SK-N-SH (cell line): ENCODE measurements around the gene NCKAP5. TPM values are rescaled to one million over a fixed set of nuclear protein-coding genes. Genes with fewer than 3 reads are reported as not detected.

Experiments used
- CTCF ChIA-PET: fragments of 300-600, 350-600 bp; formaldehyde crosslinking; extraction: SDS; loops from one replicate; lab custom pipeline; 2021; lab: Yijun Ruan, JAX
- POLR2A ChIA-PET: fragments of 350-600 bp; sonication (Branson Sonifier 250); formaldehyde crosslinking; extraction: SDS; loops from one replicate; lab custom pipeline; 2020; ENCODE audit warnings: antibody characterized with exemption, inconsistent platforms; lab: Yijun Ruan, JAX
- DNase-seq: peaks from one replicate; pipeline ENCODE4 v3.0.0; 2012
- H2AFZ ChIP-seq: fragments of 200-600 bp; sonication (generic); 2 replicates; pipeline ENCODE4 v1.8.1; 2016; ENCODE audit warnings: antibody characterized with exemption, mild to moderate bottlenecking, low read depth
- H3F3A ChIP-seq: fragments of 200-600 bp; sonication (generic); replicated peaks from 2 replicates; pipeline ENCODE3; 2016; ENCODE audit warnings: antibody characterized with exemption, mild to moderate bottlenecking; ENCODE audit not compliant: insufficient read depth
- H3K27ac ChIP-seq, 2 experiments: fragments of 200-500 bp in 1 of 2; fragments of 200-600 bp in 1 of 2; sonication (Bioruptor generic) in 1 of 2; sonication (generic), shearing (Covaris generic) in 1 of 2; 2 replicates each; pipeline versions ENCODE4 v1.5.1 to v1.6.1; 2014 to 2016; ENCODE audit warnings: low read depth in 2 of 2, inconsistent platforms in 1 of 2, low read length in 1 of 2, mild to moderate bottlenecking in 1 of 2, mixed read lengths in 1 of 2
- H3K27me3 ChIP-seq: fragments of 200-600 bp; sonication (generic), shearing (Covaris generic); 2 replicates; pipeline ENCODE4 v1.6.1; 2016; ENCODE audit warnings: mixed run types; ENCODE audit not compliant: insufficient read depth
- H3K36me3 ChIP-seq, 2 experiments: fragments of 200-500 bp in 1 of 2; fragments of 200-600 bp in 1 of 2; sonication (Bioruptor generic) in 1 of 2; sonication (generic) in 1 of 2; replicated peaks in 1 of 2; 2 replicates each; pipeline versions ENCODE3 to v1.5.1; 2014 to 2016; ENCODE audit warnings: low read length in 1 of 2, mild to moderate bottlenecking in 1 of 2; ENCODE audit not compliant: insufficient read depth in 2 of 2, control insufficient read depth in 1 of 2
- H3K4me1 ChIP-seq, 2 experiments: fragments of 200-500 bp in 1 of 2; fragments of 200-600 bp in 1 of 2; sonication (Bioruptor generic) in 1 of 2; sonication (generic), shearing (Covaris generic) in 1 of 2; 2 replicates each; pipeline versions ENCODE4 v1.5.1 to v1.6.1; 2014 to 2016; ENCODE audit warnings: low read depth in 1 of 2, low read length in 1 of 2, mixed run types in 1 of 2; ENCODE audit not compliant: insufficient read depth in 2 of 2, control insufficient read depth in 1 of 2
- H3K4me2 ChIP-seq: fragments of 200-600 bp; sonication (generic), shearing (Covaris generic); 2 replicates; pipeline ENCODE4 v1.6.1; 2017; ENCODE audit warnings: mixed run types
- H3K4me3 ChIP-seq, 2 experiments: fragments of 200-500 bp in 1 of 2; fragments of 200-600 bp in 1 of 2; sonication (Bioruptor generic) in 1 of 2; sonication (generic), shearing (Covaris generic) in 1 of 2; 2 replicates each; pipeline versions ENCODE4 v1.5.1 to v1.8.1; 2014 to 2016; ENCODE audit warnings: low read depth in 2 of 2, inconsistent platforms in 1 of 2, low read length in 1 of 2, mild to moderate bottlenecking in 1 of 2, mixed read lengths in 1 of 2, moderate library complexity in 1 of 2
- H3K79me2 ChIP-seq: fragments of 200-600 bp; sonication (generic); 2 replicates; pipeline ENCODE4 v1.8.1; 2017; ENCODE audit warnings: mild to moderate bottlenecking; ENCODE audit not compliant: insufficient read depth
- H3K9ac ChIP-seq: fragments of 200-600 bp; sonication (generic); 2 replicates; pipeline ENCODE4 v1.6.1; 2017; ENCODE audit warnings: mixed run types
- H3K9me2 ChIP-seq: fragments of 200-600 bp; sonication (generic); 2 replicates; pipeline ENCODE4 v1.6.1; 2017; ENCODE audit warnings: mixed run types
- H3K9me3 ChIP-seq: fragments of 200-600 bp; sonication (generic); 2 replicates; pipeline ENCODE4 v1.6.1; 2017; ENCODE audit warnings: mixed run types, mild to moderate bottlenecking, moderate library complexity
- H4K20me1 ChIP-seq: fragments of 200-600 bp; sonication (generic); 2 replicates; pipeline ENCODE4 v1.6.1; 2017; ENCODE audit warnings: mild to moderate bottlenecking, mixed run types; ENCODE audit not compliant: insufficient read depth
- GABPA ChIP-seq: IDR thresholded peaks from 2 replicates; pipeline ENCODE4 v1.4.0; 2012; ENCODE audit warnings: low read depth, mild to moderate bottlenecking
- MEF2A ChIP-seq: IDR thresholded peaks from 2 replicates; pipeline ENCODE4 v1.4.0; 2012; ENCODE audit warnings: low read depth, borderline replicate concordance
- NFIC ChIP-seq: IDR thresholded peaks from 2 replicates; pipeline ENCODE4 v1.4.0; 2012; ENCODE audit warnings: borderline replicate concordance
- NRF1 ChIP-seq: IDR thresholded peaks from 2 replicates; pipeline ENCODE4 v1.6.1; 2012; ENCODE audit warnings: low read depth, mild to moderate bottlenecking, low read length
- RAD21 ChIP-seq: IDR thresholded peaks from 2 replicates; pipeline ENCODE4 v1.6.1; 2012; ENCODE audit warnings: mild to moderate bottlenecking, low read length
- RXRA ChIP-seq: IDR thresholded peaks from 2 replicates; pipeline ENCODE4 v1.4.0; 2012; ENCODE audit warnings: low read depth, mild to moderate bottlenecking, borderline replicate concordance
- TAF1 ChIP-seq: IDR thresholded peaks from 2 replicates; pipeline ENCODE4 v1.6.1; 2012; ENCODE audit warnings: low read depth, mild to moderate bottlenecking, low read length, moderate library complexity, borderline replicate concordance
- TEAD4 ChIP-seq: IDR thresholded peaks from 2 replicates; pipeline ENCODE4 v1.4.0; 2012; ENCODE audit warnings: mild to moderate bottlenecking, borderline replicate concordance; ENCODE audit not compliant: insufficient read depth
- WGBS: methylation state at CpG from one replicate; pipeline ENCODE4 v1.1.6; 2017; ENCODE audit warnings: low lambda C conversion rate; 5-methylcytosine and 5-hydroxymethylcytosine counted together
- polyA plus RNA-seq, 3 experiments: library from polyadenylated mRNA; depleted of rRNA; stranded (reverse); fragments of >200 nt; gene quantifications; 2 replicates each; pipeline ENCODE4 v1.2.3, GENCODE V29; 2012
- TF ChIP-seq, protein P1 (sequence below): fragments of 150-350 bp; IDR thresholded peaks from 2 replicates; pipeline ENCODE4 v1.6.1; 2016; ENCODE audit warnings: mild to moderate bottlenecking, low read depth, low read length
- TF ChIP-seq, protein P2 (sequence below): IDR thresholded peaks from 2 replicates; pipeline ENCODE4 v1.4.0; 2012; ENCODE audit warnings: low read depth, borderline replicate concordance
- TF ChIP-seq, protein P3 (sequence below): IDR thresholded peaks from 2 replicates; pipeline ENCODE4 v1.4.0; 2012; ENCODE audit warnings: low read depth, borderline replicate concordance
- TF ChIP-seq, protein P4 (sequence below): fragments of 150-350 bp; IDR thresholded peaks from 2 replicates; pipeline ENCODE4 v1.6.1; 2017; ENCODE audit warnings: antibody characterized with exemption, low read length, low read depth, borderline replicate concordance
- TF ChIP-seq, protein P5 (sequence below): IDR thresholded peaks from 2 replicates; pipeline ENCODE4 v1.4.0; 2012; ENCODE audit warnings: low read depth

The NCKAP5 gene
- polyA plus RNA-seq, 1 of the 3 experiments (the other 2 are of a cell fraction): 0.02 TPM

DNA sequence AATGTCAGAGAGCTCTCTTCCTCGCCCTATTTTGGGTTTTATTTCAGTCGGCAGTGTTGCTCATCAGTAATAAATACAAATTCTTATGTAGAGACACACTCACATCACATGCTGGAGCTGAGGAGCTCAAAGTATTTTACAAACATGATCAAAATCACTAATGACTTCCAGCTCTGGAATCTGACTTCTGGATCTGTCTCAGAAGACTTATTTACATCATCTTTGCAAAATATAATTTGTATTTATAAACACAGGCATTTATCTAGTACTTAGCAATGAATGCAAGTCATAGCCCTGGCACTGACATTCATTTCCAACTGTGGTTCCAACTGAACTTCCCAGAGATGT lies 327.1 kb downstream of the NCKAP5 start:
- no peaks in the 10 kb centered on the region for H4K20me1 ChIP-seq
- no peaks in the 10 kb centered on the region for H3K36me3 ChIP-seq
- CTCF ChIA-PET: no interaction called here
- TF ChIP-seq TEAD4: no peak
- no peak for TF ChIP-seq TAF1
- TF ChIP-seq, protein P1, sequence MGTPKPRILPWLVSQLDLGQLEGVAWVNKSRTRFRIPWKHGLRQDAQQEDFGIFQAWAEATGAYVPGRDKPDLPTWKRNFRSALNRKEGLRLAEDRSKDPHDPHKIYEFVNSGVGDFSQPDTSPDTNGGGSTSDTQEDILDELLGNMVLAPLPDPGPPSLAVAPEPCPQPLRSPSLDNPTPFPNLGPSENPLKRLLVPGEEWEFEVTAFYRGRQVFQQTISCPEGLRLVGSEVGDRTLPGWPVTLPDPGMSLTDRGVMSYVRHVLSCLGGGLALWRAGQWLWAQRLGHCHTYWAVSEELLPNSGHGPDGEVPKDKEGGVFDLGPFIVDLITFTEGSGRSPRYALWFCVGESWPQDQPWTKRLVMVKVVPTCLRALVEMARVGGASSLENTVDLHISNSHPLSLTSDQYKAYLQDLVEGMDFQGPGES: no peak
- TF ChIP-seq, protein P2, sequence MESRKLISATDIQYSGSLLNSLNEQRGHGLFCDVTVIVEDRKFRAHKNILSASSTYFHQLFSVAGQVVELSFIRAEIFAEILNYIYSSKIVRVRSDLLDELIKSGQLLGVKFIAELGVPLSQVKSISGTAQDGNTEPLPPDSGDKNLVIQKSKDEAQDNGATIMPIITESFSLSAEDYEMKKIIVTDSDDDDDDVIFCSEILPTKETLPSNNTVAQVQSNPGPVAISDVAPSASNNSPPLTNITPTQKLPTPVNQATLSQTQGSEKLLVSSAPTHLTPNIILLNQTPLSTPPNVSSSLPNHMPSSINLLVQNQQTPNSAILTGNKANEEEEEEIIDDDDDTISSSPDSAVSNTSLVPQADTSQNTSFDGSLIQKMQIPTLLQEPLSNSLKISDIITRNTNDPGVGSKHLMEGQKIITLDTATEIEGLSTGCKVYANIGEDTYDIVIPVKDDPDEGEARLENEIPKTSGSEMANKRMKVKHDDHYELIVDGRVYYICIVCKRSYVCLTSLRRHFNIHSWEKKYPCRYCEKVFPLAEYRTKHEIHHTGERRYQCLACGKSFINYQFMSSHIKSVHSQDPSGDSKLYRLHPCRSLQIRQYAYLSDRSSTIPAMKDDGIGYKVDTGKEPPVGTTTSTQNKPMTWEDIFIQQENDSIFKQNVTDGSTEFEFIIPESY: no peak
- no peak for TF ChIP-seq RAD21
- TF ChIP-seq, protein P3, sequence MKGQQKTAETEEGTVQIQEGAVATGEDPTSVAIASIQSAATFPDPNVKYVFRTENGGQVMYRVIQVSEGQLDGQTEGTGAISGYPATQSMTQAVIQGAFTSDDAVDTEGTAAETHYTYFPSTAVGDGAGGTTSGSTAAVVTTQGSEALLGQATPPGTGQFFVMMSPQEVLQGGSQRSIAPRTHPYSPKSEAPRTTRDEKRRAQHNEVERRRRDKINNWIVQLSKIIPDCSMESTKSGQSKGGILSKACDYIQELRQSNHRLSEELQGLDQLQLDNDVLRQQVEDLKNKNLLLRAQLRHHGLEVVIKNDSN: no peak
- TF ChIP-seq NFIC: no peak
- TF ChIP-seq, protein P4, sequence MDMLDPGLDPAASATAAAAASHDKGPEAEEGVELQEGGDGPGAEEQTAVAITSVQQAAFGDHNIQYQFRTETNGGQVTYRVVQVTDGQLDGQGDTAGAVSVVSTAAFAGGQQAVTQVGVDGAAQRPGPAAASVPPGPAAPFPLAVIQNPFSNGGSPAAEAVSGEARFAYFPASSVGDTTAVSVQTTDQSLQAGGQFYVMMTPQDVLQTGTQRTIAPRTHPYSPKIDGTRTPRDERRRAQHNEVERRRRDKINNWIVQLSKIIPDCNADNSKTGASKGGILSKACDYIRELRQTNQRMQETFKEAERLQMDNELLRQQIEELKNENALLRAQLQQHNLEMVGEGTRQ: no peak
- TF ChIP-seq, protein P5, sequence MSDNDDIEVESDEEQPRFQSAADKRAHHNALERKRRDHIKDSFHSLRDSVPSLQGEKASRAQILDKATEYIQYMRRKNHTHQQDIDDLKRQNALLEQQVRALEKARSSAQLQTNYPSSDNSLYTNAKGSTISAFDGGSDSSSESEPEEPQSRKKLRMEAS: no peak
- TF ChIP-seq RXRA: no peak
- no peak for TF ChIP-seq MEF2A
- TF ChIP-seq GABPA: no peak
- no peak for TF ChIP-seq NRF1
- peak overlapping the region; percentile 60 for H2AFZ ChIP-seq
- peak overlapping the region; percentile 56 for H3K4me2 ChIP-seq
- H3K9me2 ChIP-seq: no peaks in the 10 kb centered on the region
- H3K4me3 ChIP-seq: no peak overlapping the region; a peak in 1 of 4 replicates
- H3K27me3 ChIP-seq: no peaks in the 10 kb centered on the region
- H3K27ac ChIP-seq: peak overlapping the region in 1 of 2 experiments; percentile 39; a peak in 1 of 4 replicates
- H3K4me1 ChIP-seq: peaks cover 2 to 9% of the 10 kb centered on the region in 2 experiments; a peak in 2 of 4 replicates
- no peaks in the 10 kb centered on the region for H3F3A ChIP-seq
- no peak for DNase-seq
- POLR2A ChIA-PET: no interaction called here
- 43% methylated on average over 2 of the region's 2 CpGs for WGBS
- H3K9ac ChIP-seq: no peak overlapping the region
- no peaks in the 10 kb centered on the region for H3K9me3 ChIP-seq
- no peaks in the 10 kb centered on the region for H3K79me2 ChIP-seq
